IMR-90 (cell line): ENCODE results near the gene MAD2L2. TPM values are rescaled to one million over a fixed set of nuclear protein-coding genes. Genes with fewer than 3 reads are reported as not detected.

Experiments used
- ATAC-seq: fragments of 200-7000 bp; cut with Tn5 transposase; 2 replicates; pipeline ENCODE4 v1.9.1; 2020; ENCODE audit warnings: low read depth, mild to moderate bottlenecking, moderate library complexity
- BruUV-seq: library from RNA; stranded (reverse); fragments of 400-500 nt; replicated peaks from 2 replicates; lab custom pipeline; 2021; lab: Mats Ljungman, UMichigan
- CTCF ChIA-PET: fragments of 300-600 bp; formaldehyde crosslinking; extraction: SDS; loops from one replicate; lab custom pipeline; 2021; ENCODE audit warnings: antibody characterized with exemption; lab: Yijun Ruan, JAX
- POLR2A ChIA-PET: fragments of 300-600 bp; sonication (Branson Sonifier 250); formaldehyde crosslinking; loops from one replicate; lab custom pipeline; 2022; ENCODE audit warnings: antibody characterized with exemption; ENCODE audit not compliant: unreplicated experiment; lab: Charles Lee
- DNase-seq: peaks from one replicate; pipeline ENCODE4 v3.0.0; 2013
- H2AFZ ChIP-seq: replicated peaks from 2 replicates; pipeline ENCODE3; 2013; ENCODE audit warnings: low read length, mild to moderate bottlenecking; ENCODE audit not compliant: poor library complexity
- H2AK5ac ChIP-seq: 2 replicates; pipeline ENCODE4 v1.6.1; 2013; ENCODE audit warnings: low read depth, low read length, inconsistent platforms
- H2AK9ac ChIP-seq: replicated peaks from 2 replicates; pipeline ENCODE3; 2013; ENCODE audit warnings: mild to moderate bottlenecking, low read depth, low read length, moderate library complexity; ENCODE audit not compliant: poor library complexity
- H2BK120ac ChIP-seq: 2 replicates; pipeline ENCODE4 v1.6.1; 2013; ENCODE audit warnings: low read depth, low read length, inconsistent platforms
- H2BK15ac ChIP-seq: 3 replicates; pipeline ENCODE4 v1.6.1; 2013; ENCODE audit warnings: low read depth, low read length, inconsistent platforms
- H2BK20ac ChIP-seq: 2 replicates; pipeline ENCODE4 v1.6.1; 2013; ENCODE audit warnings: low read depth, mild to moderate bottlenecking, inconsistent platforms, low read length, moderate library complexity
- H2BK5ac ChIP-seq: 2 replicates; pipeline ENCODE4 v1.6.1; 2013; ENCODE audit warnings: mild to moderate bottlenecking, low read depth, low read length, inconsistent platforms; ENCODE audit not compliant: poor library complexity, severe bottlenecking
- H3K14ac ChIP-seq: replicated peaks from 2 replicates; pipeline ENCODE4 v1.6.1; 2013; ENCODE audit warnings: low read depth, low read length, inconsistent platforms
- H3K18ac ChIP-seq: 2 replicates; pipeline ENCODE4 v1.6.1; 2013; ENCODE audit warnings: low read depth, low read length, control low read depth
- H3K23ac ChIP-seq: 2 replicates; pipeline ENCODE4 v1.6.1; 2013; ENCODE audit warnings: low read depth, low read length, inconsistent platforms
- H3K27ac ChIP-seq: 2 replicates; pipeline ENCODE4 v1.5.1; 2013; ENCODE audit warnings: mild to moderate bottlenecking, control low read depth, low read length; ENCODE audit not compliant: insufficient read depth
- H3K27me3 ChIP-seq: 2 replicates; pipeline ENCODE4 v1.6.1; 2013; ENCODE audit warnings: low read length; ENCODE audit not compliant: control insufficient read depth, insufficient read depth
- H3K36me3 ChIP-seq: 2 replicates; pipeline ENCODE4 v1.6.1; 2013; ENCODE audit warnings: low read length, mixed read lengths; ENCODE audit not compliant: control insufficient read depth, insufficient read depth
- H3K4ac ChIP-seq: 2 replicates; pipeline ENCODE4 v1.6.1; 2013; ENCODE audit warnings: low read depth, low read length, inconsistent platforms
- H3K4me1 ChIP-seq: 2 replicates; pipeline ENCODE4 v1.6.1; 2013; ENCODE audit warnings: low read length, mixed read lengths; ENCODE audit not compliant: control insufficient read depth, insufficient read depth
- H3K4me2 ChIP-seq: 2 replicates; pipeline ENCODE4 v1.6.1; 2013; ENCODE audit warnings: low read depth, mild to moderate bottlenecking, control low read depth, low read length, moderate library complexity
- H3K4me3 ChIP-seq: 2 replicates; pipeline ENCODE4 v1.5.1; 2013; ENCODE audit warnings: low read depth, mild to moderate bottlenecking, control low read depth, low read length, moderate library complexity; ENCODE audit not compliant: insufficient read depth
- H3K56ac ChIP-seq: 2 replicates; pipeline ENCODE4 v1.6.1; 2013; ENCODE audit warnings: low read length, inconsistent platforms; ENCODE audit not compliant: insufficient read depth; ENCODE audit errors: extremely low read depth
- H3K79me1 ChIP-seq, 2 experiments: 2 replicates each; pipeline ENCODE4 v1.6.1; 2013; ENCODE audit warnings: low read length in 2 of 2, inconsistent platforms in 1 of 2, low read depth in 1 of 2
- H3K9ac ChIP-seq: 2 replicates; pipeline ENCODE4 v1.6.1; 2013; ENCODE audit warnings: low read depth, low read length, control low read depth
- H3K9me1 ChIP-seq: 2 replicates; pipeline ENCODE4 v1.6.1; 2013; ENCODE audit warnings: low read length, inconsistent platforms; ENCODE audit not compliant: insufficient read depth
- H3K9me3 ChIP-seq: 2 replicates; pipeline ENCODE4 v1.6.1; 2013; ENCODE audit warnings: low read length; ENCODE audit not compliant: control insufficient read depth, insufficient read depth
- H4K20me1 ChIP-seq: 2 replicates; pipeline ENCODE4 v1.6.1; 2013; ENCODE audit warnings: low read length, inconsistent platforms; ENCODE audit not compliant: insufficient read depth
- H4K5ac ChIP-seq: 2 replicates; pipeline ENCODE4 v1.6.1; 2013; ENCODE audit warnings: mild to moderate bottlenecking, low read depth, low read length, control low read depth
- H4K8ac ChIP-seq, 2 experiments: 2 replicates each; pipeline ENCODE4 v1.6.1; 2013; ENCODE audit warnings: low read depth in 2 of 2, low read length in 2 of 2, control low read depth in 1 of 2, inconsistent platforms in 1 of 2
- H4K91ac ChIP-seq: 2 replicates; pipeline ENCODE4 v1.6.1; 2013; ENCODE audit warnings: low read depth, low read length, inconsistent platforms; ENCODE audit not compliant: insufficient read depth
- CEBPB ChIP-seq: IDR thresholded peaks from 2 replicates; pipeline ENCODE4 v1.6.1; 2012; ENCODE audit warnings: low read depth, low read length, improper control_type of control experiment
- CHD1 ChIP-seq: IDR thresholded peaks from 2 replicates; pipeline ENCODE4 v1.6.1; 2012; ENCODE audit warnings: low read depth, low read length, improper control_type of control experiment
- FOS ChIP-seq: fragments of 150-350 bp; IDR thresholded peaks from 2 replicates; pipeline ENCODE4 v1.6.1; 2016; ENCODE audit warnings: low read depth, low read length
- MAFK ChIP-seq: IDR thresholded peaks from 2 replicates; pipeline ENCODE4 v1.6.1; 2012; ENCODE audit warnings: low read depth, low read length, improper control_type of control experiment
- MXI1 ChIP-seq: IDR thresholded peaks from 2 replicates; pipeline ENCODE4 v1.6.1; 2012; ENCODE audit warnings: low read depth, mild to moderate bottlenecking, low read length, moderate library complexity, borderline replicate concordance
- SMC3 ChIP-seq: fragments of 150-350 bp; IDR thresholded peaks from 2 replicates; pipeline ENCODE4 v1.6.1; 2016; ENCODE audit warnings: low read depth, mild to moderate bottlenecking, antibody characterized with exemption, low read length, moderate library complexity
- WGBS, 2 experiments: methylation state at CpG; one replicate each; pipeline versions ENCODE4 v1.1.5 to v1.1.7; 2013; ENCODE audit warnings: missing lambda C conversion rate in 2 of 2; ENCODE audit not compliant: insufficient read length in 1 of 2; ENCODE audit errors: extremely low coverage in 2 of 2; 5-methylcytosine and 5-hydroxymethylcytosine counted together
- dilution Hi-C: fragments of 300-500 bp; cut with HindIII; formaldehyde crosslinking; loops from one replicate; pipeline ENCODE4 v1.14.3; 2018; ENCODE audit warnings: low sequenced_read_pairs; ENCODE audit not compliant: unreplicated experiment
- in situ Hi-C: fragments of 300-500 bp; cut with MboI; formaldehyde crosslinking; loops from 3 replicates; pipeline ENCODE4 v1.14.3; 2019; ENCODE audit warnings: low sequenced_read_pairs, inconsistent platforms, mixed read lengths
- intact Hi-C: fragments of 100-400 bp; cut with micrococcal nuclease; formaldehyde crosslinking; loops from 2 replicates; pipeline ENCODE4 v1.10.0; 2022
- polyA plus RNA-seq, 3 experiments: library from polyadenylated mRNA; depleted of rRNA; stranded (reverse); fragments of >200 nt; gene quantifications; 2 replicates each; pipeline ENCODE4 v1.2.3, GENCODE V29; 2012; ENCODE audit warnings: low replicate concordance in 1 of 3
- total RNA-seq: library from RNA; depleted of rRNA; stranded (reverse); fragments of >200 nt; gene quantifications from 2 replicates; pipeline ENCODE4 v1.2.3, GENCODE V29; 2012
- TF ChIP-seq, protein P1 (sequence below): fragments of 150-350 bp; IDR thresholded peaks from 2 replicates; pipeline ENCODE4 v1.6.1; 2016; ENCODE audit warnings: low read depth, mild to moderate bottlenecking, low read length, moderate library complexity, borderline replicate concordance
- TF ChIP-seq, protein P2 (sequence below): conservative IDR thresholded peaks from 2 replicates; pipeline ENCODE4 v1.5.1; 2012; ENCODE audit warnings: mild to moderate bottlenecking, low read depth, low read length, improper control_type of control experiment

MAD2L2 gene
- total and polyA plus RNA-seq, 2 of the 4 experiments (the other 2 are of a cell fraction), result 44.6 to 70.9 TPM

DNA sequence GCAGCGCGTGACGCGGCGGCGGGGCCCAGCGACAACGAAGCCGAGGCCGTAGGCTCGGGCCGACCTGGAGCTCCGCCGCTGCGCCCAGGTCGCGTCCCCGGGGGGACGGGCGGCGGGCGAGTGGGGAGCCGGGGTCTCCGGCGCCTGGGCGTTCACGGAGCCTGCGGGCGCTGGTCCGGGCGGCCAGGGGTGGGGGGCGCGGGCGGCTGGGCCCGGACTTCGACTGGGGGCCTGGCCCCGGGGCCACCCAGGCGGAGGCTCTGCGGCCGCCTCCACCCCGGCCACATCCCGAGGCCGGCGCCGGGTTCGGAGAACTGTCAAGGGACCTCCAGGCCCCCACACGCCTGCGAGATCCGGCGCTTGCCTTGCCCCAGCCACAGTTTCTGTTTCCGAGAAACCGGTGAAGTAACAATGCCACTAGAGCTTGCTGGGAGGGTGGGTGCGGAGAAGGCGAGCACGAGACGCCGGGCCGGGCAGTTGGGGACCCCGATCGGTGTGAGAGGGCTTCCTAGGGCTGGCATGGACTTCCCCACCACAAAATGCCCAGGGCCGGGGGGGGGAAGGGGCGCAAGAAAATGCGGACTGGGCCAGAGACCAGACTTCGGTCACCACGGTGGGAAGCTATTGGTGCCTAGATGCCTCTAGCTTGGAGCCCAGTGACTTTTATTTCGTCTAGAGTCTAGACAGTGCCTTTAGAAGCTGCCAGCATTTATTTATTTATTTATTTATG, 16.4 kb downstream of the MAD2L2 start:
- H3K9me3 ChIP-seq, result no peaks in the 10 kb centered on the region
- H2AK9ac ChIP-seq, result peak overlapping the region; percentile 7
- H3K4me3 ChIP-seq, result peak overlapping the region; percentile 42
- H4K91ac ChIP-seq, result no peak overlapping the region
- peak; percentile 68 for ATAC-seq
- H2BK20ac ChIP-seq, result no peak overlapping the region
- in situ Hi-C loops (no loop called here), dilution Hi-C loops (no loop called here), intact Hi-C loops (loop anchor here (1.0 kb wide), 1 partner anchor 55 kb away; no protein-coding TSS in a partner anchor)
- H3K56ac ChIP-seq, result no peak overlapping the region
- H3K18ac ChIP-seq, result no peak overlapping the region
- ChIA-PET POLR2A (interaction anchor here (0.9 to 1.0 kb wide), 2 partner anchors 10 to 244 kb away, joined by 3 read pairs; partner anchors contain the start of genes FBXO2 and FBXO44), CTCF (interaction anchor here (0.7 to 1.3 kb wide), 4 partner anchors 10 to 58 kb away, joined by 3 to 6 read pairs (median 3); partner anchors contain the start of genes FBXO2 and FBXO44)
- peak overlapping the region; percentile 10; the same call in 1 of the 2 replicates for H3K4ac ChIP-seq
- H3K36me3 ChIP-seq, result peaks cover 13% of the 10 kb centered on the region
- H2AFZ ChIP-seq, result peak overlapping the region; percentile 88
- no peak overlapping the region for H4K5ac ChIP-seq
- BruUV-seq, result no TSS peak
- DNase-seq, result no peak
- TF ChIP-seq SMC3 (no peak), FOS (no peak), MAFK (no peak), MXI1 (no peak), CEBPB (no peak), CHD1 (no peak)
- TF ChIP-seq, protein P1, sequence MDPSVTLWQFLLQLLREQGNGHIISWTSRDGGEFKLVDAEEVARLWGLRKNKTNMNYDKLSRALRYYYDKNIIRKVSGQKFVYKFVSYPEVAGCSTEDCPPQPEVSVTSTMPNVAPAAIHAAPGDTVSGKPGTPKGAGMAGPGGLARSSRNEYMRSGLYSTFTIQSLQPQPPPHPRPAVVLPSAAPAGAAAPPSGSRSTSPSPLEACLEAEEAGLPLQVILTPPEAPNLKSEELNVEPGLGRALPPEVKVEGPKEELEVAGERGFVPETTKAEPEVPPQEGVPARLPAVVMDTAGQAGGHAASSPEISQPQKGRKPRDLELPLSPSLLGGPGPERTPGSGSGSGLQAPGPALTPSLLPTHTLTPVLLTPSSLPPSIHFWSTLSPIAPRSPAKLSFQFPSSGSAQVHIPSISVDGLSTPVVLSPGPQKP, result no peak
- TF ChIP-seq, protein P2, sequence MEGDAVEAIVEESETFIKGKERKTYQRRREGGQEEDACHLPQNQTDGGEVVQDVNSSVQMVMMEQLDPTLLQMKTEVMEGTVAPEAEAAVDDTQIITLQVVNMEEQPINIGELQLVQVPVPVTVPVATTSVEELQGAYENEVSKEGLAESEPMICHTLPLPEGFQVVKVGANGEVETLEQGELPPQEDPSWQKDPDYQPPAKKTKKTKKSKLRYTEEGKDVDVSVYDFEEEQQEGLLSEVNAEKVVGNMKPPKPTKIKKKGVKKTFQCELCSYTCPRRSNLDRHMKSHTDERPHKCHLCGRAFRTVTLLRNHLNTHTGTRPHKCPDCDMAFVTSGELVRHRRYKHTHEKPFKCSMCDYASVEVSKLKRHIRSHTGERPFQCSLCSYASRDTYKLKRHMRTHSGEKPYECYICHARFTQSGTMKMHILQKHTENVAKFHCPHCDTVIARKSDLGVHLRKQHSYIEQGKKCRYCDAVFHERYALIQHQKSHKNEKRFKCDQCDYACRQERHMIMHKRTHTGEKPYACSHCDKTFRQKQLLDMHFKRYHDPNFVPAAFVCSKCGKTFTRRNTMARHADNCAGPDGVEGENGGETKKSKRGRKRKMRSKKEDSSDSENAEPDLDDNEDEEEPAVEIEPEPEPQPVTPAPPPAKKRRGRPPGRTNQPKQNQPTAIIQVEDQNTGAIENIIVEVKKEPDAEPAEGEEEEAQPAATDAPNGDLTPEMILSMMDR, result no peak
- peak overlapping the region; percentile 55 for H3K4me2 ChIP-seq
- H3K9me1 ChIP-seq, result no peaks in the 10 kb centered on the region
- H3K27me3 ChIP-seq, result no peaks in the 10 kb centered on the region
- no peak overlapping the region for H3K14ac ChIP-seq
- no peak overlapping the region; the same call in 1 of the 2 replicates for H3K27ac ChIP-seq
- peak overlapping the region; percentile 54; the same call in 1 of the 2 replicates for H3K9ac ChIP-seq
- peak overlapping the region in 1 of 2 experiments; percentile 54; a peak in 1 of 4 replicates for H4K8ac ChIP-seq
- H3K4me1 ChIP-seq, result no peaks in the 10 kb centered on the region
- H2BK5ac ChIP-seq, result no peak overlapping the region
- H3K79me1 ChIP-seq, result no peaks in the 10 kb centered on the region
- H2BK120ac ChIP-seq, result no peak overlapping the region
- WGBS, 2 experiments, result 5% methylated on average over 47 of the region's 66 CpGs; no CpG with 5 or more reads in 1 of the 2 experiments
- no peak overlapping the region for H2BK15ac ChIP-seq
- no peaks in the 10 kb centered on the region for H4K20me1 ChIP-seq
- H2AK5ac ChIP-seq, result no peak overlapping the region
- H3K23ac ChIP-seq, result no peak overlapping the region
